GM19025 (cell line): ENCODE measurements around the gene TMPRSS5.
"Not testable (repeated sequence)": the region's sequence is repeated elsewhere in the genome, so short reads cannot be mapped to it uniquely, and the experiment has no call there.

Source experiments
- ATAC-seq: cut with Tn5 transposase; IDR thresholded peaks from one replicate; pipeline ENCODE4 v1.9.1; 2021; ENCODE audit warnings: mild to moderate bottlenecking, low read depth, moderate library complexity; ENCODE audit not compliant: unreplicated experiment

The TMPRSS5 gene

DNA sequence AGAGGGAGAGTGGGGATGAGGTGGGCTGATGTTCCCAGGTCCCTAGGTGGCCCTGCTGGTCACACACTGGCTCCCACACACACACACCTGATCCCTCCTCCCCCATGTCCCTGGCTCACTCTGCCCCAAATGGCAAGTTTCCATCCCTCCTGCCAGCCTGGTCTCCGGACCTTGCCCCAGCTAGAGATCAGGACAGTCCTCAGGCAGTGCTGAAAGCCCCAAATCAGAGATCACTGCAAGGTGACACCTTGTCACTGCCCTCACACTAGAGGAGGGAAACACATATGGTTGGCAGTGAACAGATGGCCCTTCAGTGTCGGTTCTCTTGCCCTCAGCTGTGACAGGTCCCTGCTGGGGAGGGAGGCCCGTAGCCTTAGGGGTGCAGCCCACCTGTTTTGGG lies 7.6 kb downstream of the TMPRSS5 start:
- ATAC-seq = no peak

DNA sequence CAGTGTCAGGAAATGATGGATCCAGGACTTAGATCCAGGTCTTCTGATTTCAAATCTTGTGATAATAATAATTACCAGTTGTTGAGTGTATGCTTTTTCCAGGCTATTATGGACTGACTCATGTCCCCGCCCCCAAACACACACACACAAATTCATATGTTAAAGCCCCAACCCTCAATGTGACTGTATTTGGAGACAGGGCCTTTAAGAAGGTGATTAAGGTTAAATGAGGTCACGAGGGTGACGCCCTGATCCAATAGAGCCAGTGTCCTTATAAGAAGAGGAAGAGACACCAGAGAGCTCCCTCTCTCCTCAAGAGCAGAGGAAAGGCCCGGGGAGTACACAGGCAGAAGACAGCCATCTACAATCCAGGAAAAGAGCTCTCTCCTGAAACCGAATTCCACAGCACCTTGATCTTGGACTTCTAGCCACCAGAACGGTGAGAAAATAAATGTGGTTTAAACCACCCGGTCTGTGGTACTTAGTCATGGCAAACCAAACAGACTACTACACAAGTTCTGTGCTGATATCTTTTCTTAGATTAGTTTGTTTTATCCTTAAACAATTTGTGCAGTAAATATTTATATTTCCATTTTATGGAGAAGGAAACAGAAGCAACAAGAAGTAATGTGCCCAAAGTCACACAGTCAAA lies 8.2 kb downstream of the TMPRSS5 start:
- no peak for ATAC-seq

DNA sequence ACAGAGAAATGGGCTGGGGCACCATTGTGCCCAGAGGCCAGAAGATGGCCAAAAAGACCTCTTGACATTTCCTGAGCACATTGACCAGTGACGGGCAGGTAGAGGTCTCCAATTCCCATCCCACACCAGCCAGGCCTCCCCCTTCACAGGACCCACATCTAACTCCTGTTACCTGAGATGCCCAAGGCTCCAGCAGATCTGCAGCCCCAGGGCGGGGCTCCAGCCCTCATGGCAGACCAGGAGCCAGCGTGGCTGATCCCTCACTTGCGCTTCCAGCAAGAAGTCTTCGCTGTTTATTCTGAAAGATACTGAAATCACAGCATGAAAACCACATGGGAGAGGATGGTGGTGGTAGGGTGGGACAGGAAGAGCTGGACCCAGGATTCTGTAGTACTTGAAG lies 9.0 kb downstream of the TMPRSS5 start:
- ATAC-seq = no peak

DNA sequence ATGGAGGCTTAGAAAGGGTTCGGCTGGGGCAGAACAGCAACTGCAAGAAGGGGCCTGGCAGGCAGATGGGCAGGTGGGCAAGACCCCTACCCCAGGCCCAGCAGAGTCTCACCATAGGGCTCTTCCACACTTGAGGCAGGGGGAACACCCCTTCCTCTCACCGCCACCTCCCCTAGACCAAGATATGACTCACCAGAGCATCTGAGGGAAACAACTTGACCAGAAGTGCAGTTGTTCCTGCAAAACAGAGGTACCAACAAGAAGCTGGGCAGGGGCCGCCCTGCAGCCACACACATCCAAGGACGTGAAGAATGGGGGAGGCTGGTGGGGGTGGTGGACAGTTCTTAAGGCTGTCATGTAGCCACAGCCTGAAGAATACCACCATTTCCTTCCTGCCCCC lies 10.9 kb downstream of the TMPRSS5 start:
- no peak for ATAC-seq

DNA sequence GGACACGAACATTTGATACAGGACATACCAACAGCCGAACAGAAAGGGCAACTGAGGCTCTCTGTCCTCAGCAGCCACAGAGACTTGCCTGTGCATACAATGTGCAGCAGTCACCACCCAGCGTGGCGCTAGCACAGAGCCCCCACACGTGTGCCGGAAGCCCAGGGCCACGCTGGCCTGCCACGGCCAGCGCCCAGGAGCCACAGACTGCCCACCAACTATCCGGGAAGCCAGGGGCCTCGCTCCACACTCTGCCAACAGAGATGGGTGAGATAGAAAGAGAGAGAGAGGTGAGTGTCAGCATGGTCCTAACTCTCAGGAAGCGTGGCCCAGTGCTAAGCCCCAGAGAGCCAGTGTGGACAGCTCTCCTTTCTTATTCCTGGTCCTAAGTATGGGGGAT lies 11.7 kb downstream of the TMPRSS5 start:
- ATAC-seq = no peak

DNA sequence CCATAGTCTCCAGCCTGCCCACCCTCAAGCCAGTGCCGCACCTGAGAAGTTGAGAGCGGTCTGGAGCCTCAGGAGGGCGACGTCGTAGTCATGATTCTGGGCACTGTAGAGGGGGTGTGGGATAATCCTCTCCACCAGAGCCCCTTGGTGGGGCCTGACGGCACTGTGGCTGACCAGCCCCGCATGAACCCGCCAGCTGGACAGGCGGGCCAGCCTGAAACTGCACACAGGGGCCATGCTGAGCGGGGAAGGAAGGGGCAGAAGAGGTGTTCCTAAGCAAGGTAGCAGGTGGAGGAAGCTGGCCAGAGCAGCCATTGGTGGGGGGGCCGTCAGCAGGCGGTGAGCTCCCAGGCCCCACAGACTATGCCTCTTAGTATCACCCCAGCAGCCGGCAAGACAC lies 13.1 kb downstream of the TMPRSS5 start:
- no peak for ATAC-seq

DNA sequence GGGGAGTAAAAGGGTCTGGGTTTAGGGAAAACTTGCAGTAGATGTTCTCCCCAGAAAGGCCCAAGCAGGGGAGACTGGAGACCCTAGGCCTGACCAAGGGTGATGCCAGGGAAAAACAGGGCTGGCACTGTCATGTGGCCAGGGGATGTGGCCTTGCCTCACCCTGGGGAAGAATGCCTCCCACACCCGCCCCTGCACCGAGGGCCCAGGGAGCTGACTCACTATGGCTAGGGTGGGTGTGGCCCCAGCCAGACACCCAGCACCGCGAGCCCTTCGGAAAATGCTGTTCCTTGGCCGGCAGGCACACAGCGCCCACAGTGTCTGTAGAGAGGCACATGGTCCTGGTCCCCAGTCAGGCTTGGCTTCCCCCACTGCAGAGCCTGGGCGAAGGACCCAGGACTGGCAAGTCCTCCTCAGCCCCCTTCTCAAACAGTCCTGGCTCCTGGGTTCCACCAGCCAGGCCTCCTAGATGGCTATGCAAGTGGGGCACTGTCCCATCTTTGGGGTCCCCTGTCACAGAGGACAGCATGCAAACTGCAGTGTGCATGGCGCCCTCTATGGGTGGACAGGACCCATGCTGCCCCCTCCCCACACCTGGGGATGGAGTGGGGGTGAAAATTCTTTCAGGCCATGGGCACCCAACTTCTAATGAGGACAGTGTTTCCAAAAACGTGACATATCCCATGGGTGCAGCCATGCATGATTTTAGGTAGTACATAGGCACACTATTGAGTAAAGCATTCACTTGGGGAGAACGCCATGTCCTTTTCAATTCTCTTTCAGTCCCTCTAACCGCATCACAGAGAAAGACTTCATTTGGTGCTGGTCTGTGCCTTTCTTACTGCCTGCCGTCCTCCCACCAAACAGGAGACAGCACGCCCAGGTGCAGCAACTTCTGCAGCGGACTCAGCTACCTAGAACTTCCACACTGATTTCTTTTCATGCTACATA lies 15.2 kb downstream of the TMPRSS5 start:
- ATAC-seq = no peak

DNA sequence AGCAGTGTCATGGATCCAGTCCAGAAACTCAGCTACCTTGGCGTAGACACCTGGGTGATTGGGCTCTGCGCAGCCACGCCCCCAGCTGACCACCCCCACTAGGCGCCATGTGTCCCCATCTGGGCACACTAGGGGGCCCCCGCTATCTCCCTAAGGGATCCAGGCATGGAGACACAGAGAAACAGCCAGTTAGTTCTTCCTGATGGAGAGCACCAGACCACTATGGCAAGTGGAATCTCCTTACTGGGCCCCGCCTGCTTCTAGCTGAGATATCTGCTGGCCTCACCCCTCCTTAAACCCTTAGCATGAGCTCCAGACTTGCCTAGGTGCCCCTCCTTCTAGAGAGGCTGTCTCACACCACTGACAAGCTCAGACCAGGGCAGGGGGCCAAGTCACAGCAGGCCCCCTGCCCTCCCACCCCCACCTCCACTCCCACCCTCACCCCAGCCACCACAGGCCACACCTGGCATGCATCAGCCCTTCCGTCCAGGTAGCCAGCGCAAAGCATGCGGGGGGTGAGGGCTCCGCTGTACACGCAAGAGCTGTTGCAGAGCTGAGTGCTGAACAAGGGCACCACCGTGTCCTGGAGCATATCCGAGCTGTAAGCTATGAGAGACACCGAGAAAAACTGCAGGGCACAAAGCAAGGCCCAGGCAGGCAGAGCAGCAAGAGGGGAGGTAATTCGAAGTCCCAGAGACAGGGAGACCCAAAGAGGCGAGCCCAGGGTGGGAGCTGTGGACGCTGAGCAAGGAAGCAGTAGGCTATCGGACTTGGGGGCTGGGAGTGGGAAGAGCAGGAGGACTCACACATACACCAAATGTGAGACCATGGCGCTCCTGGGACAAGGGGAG lies 16.1 kb downstream of the TMPRSS5 start:
- ATAC-seq = no peak

DNA sequence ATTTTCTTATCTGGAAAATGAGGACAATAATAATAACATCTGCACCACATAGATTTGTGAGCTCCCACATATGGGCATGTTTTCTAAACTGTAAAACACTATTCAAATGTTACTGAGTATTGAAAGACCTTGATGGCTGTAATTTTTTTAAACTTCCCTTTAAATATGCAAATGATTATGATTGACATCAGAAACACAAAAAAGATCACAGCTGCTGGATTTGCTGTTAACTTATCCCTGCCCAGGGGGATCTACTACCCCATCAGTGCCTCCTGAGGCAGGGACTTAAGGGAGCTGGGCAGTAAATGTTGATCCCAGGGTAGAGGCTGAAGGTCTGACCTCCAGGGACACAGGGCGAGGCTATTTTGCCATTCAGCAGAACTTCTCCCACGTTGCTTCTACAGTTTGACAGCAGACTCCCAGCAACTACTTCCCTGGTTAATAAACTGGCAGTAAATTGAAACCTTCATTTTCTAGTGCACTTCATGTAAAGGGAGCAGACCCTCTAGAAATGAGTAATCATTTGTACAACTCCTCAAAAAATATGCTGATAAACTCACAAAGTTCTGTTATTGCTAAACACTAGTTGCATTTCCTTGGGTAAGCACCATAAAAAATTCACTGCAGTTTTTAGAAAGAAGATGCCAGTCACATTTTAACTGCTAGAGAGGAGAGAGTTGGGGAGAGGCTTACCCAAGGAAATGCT lies 20.3 kb downstream of the TMPRSS5 start:
- ATAC-seq = peak; percentile 49

DNA sequence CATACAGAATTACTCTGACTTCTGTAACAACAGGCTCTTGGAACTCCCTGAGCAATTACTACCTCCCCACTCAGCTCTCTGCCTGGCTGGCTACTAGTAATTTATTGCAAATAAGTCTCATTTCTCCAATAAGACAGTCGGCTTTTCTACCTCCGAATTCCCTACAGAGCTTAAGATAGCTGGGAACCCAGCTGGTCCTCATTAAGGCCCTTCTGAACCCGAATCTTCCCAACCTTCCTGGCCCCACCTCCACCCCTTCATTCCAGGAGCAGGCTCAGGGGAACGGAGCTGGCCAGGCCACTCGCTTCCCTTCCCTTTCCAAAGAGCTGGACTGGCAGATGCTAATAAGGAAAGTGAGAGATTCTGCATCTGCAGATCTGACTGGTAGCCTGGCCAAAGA lies 21.6 kb downstream of the TMPRSS5 start:
- no peak for ATAC-seq

DNA sequence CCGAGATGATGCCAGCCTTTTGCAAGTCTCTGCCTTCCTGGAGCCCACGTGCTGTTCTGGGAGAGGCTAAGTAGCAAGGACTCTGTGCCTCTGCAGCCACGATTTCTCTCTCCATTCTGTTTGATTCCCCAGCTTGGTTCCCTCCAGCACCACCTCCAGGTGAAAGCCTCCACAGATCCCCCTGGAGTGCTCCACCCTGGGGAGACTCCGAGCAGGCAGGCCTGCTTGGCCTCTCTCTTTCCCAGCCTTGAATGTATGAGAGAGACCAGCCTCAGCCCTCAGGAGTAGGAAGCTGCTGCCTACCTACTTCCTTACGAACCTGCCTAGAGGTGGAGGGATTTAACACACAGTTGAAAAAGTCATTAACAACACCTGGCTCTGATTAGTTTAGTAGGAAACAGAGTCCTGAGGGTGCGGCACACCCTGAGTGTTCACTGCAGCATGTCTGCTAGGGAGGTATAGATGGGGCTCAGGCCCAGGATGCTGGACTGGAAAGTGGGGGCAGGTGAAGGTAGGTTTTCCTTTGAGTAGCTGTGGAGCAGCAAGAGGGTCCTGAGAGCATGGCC lies 22.5 kb downstream of the TMPRSS5 start:
- no peak for ATAC-seq

DNA sequence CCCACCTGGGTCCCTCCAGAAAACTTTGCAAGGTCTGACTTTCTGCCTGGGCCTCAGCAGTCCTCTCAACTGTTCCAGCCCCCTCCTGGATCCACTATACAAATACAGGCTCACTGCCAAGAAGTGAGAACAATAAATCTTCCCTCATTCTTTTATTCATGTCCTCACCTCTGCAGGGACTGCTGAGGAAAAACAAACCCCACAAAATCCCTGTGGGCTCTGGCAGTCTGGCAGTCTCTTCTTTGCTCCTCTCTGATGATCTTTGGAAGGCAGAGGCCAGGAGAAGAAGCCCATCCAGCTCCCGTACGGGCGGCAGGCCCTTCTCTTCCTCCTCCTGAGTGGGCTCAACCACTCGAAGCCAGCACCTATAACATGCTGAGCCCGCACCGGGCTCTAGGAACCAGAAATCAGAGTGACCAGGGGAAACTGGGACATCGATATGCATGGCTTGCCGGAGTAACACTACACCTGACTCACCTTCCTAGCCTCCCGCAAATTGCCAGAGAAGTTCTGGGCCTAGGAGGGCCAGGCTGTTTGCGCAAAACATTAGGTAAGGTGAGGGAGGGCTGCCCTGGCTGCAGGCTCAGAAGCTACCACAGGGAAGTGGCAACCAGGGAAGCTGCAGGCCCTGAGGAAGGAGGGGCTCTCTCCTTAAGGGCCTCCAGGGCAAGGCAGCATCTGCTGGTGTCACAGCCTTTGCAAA lies 24.2 kb downstream of the TMPRSS5 start:
- no peak for ATAC-seq

DNA sequence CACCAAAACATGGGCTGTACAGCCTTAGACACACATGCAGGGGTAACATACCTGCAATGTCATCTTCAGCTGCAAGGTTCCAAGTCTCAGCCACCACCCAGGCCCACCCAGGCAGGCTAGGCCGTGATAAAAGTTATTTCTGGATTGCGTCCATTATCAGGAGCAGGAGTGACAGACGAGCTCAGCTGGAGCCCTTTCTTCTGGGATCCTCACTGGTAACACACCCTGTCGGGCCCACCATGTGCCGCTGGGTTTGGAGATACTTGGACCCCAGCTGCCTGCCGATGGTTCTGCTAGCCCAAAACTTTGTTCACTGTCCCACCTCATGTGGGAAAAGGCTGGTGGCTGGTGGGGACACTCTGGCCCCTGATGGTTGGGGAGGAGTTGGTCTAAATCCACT lies 24.8 kb downstream of the TMPRSS5 start:
- ATAC-seq = no peak

DNA sequence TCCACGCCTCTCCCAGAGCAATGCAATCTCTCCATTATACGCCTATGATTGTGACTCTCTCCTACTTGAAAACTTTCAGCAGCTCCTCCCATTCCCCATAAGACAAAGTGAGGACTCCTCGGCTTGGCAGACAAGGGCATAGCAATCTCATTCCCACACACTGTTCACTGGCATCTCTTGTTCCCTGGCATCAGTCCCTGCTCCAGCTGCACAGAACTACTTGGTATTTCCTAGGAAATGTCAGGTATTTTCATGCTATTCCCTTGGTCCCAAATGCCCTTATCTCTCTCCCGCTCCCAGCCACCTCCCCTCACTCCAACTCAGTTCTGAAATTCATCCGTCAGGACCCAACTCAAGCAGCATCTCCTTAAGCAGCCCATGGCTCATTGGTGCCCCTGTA lies 28.4 kb downstream of the TMPRSS5 start:
- ATAC-seq = no peak

DNA sequence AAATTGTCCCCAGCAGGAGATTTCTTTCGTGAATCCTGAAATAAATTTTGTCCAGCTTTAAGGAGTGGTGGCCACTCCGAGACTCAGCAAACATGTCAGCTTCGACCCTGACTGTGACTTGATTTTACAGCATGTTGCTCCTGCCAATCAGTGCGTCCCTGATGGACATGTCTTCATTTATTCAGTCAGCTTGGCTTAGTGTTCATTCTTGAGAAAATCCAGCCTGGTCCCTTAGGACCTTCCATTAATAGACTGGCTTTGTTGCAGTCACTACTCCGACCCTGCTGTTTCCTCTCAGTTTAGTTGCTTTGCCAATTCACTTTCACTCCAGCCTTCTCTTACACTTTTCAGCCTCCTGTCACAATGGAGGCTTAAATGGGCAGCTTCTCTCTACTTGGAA lies 30.5 kb downstream of the TMPRSS5 start:
- ATAC-seq = no peak

DNA sequence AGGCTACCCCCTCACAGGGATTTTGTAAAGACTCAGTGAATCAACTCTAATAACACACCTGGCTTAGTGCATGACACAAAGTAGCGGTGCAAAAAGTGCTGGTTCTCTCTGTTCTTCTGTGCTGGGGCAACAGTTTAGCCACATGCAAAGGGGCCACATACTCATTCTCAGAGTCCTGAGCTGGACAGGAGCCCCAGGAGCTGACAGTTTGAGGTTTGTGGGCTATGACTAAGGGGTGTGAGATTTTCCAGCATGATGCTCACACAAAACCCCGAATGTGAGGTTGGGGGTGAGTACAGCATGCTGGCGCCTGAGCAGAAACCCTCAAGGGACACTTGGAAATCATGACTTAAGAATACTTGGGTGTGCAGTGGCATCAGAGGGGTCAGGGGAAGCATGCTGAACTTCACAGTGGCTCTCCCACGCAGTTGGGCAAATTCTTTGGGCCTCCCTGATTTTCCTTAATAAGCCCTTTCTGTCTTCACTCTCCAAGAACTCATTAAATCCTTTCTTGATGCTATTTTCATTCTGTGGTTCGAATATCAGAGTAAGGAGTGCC lies 31.0 kb downstream of the TMPRSS5 start:
- ATAC-seq = peak; percentile 89

DNA sequence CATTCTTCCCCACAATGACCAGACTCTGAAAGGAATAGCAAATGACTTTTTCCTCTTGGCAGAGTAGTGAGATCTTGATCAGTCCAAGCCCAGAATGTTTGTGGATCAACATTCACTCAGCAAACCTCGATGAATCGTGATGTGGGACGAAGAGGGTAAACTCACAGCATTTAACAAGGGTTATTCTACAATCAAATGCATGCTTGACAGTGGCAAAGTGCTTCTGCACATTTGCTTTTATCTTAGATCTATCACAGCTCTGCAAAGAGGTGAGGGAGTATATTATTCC lies 31.8 kb downstream of the TMPRSS5 start:
- no peak for ATAC-seq

DNA sequence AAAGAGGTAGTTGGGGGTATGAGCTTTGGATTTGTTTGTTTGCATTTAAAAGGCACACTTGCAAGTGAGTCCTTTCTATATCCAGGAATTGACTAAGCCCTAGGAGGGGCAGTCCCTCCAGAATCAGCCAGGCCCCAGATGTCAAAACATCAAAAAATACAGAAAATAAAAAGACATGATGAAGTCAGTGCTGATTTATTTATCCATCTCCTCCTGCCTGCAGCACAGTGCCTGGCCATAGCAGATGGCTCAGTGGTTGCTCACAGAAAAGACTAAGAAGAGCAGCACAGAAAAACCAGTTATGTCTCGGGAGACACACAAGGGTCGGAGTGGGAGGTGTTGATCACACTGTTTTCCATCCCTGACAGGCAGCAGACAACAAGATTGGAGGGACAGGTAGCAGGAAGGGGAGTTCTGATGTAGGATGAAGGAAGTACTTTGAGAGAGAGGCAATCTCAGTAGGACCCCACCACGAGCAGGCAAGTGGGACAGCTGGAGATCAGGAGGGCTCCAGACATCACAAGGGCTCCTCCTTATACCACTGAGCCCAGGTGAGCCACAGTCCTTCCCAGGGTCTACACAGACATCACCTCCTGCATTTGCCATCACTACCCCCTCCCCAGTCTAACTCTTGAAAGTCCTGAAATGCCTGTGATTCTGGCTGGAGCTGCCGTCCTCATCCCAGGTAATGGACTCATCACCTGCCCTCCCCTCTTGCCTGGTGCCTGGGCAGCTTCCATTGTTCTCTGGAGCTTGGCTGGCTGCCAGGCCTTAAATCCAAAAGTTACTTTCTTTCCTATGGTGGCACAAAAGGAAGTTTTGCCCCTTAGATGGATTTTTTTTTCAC lies 32.3 kb downstream of the TMPRSS5 start:
- ATAC-seq = no peak

DNA sequence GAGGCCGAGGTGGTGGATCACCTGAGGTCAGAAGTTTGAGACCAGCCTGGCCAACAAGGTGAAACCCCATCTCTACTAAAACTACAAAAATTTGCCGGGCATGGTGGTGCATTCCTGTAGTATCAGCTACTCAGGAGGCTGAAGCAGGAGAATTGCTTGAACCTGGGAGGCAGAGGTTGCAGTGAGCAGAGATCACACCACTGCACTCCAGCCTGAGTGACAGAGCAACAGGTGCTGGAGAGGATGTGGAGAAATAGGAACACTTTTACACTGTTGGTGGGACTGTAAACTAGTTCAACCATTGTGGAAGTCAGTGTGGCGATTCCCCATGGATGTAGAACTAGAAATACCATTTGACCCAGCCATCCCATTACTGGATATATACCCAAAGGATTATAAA lies 34.2 kb downstream of the TMPRSS5 start:
- ATAC-seq = not testable (repeated sequence)
